Gastroesophageal sphincter (tissue), 4 donors: ENCODE measurements around the gene PTPN3. TPM values are rescaled to one million over a fixed set of nuclear protein-coding genes. Genes with fewer than 3 reads are reported as not detected.

Experiments
- ATAC-seq: fragments of 150-250 bp; one replicate; pipeline ENCODE4 v1.9.1; 2016; ENCODE audit warnings: mild to moderate bottlenecking, moderate library complexity
- H3K27ac ChIP-seq, 4 donors: fragments of 200-600 bp; sonication (generic) in 3 of 4; 1 replicate in 3 of 4; 2 replicates in 1 of 4; pipeline ENCODE4 v1.5.1; 2016 to 2019
- H3K27me3 ChIP-seq: fragments of 200-600 bp; sonication (generic); one replicate; pipeline ENCODE4 v1.5.1; 2019
- H3K36me3 ChIP-seq, 2 donors: fragments of 200-600 bp; sonication (generic); one replicate each; pipeline ENCODE4 v1.5.1; 2019; ENCODE audit warnings: control low read depth in 1 of 2
- H3K4me1 ChIP-seq, 3 donors: fragments of 200-600 bp; sonication (generic); 1 replicate in 2 of 3; 2 replicates in 1 of 3; pipeline ENCODE4 v1.5.1; 2016 to 2019; ENCODE audit warnings: control low read depth in 2 of 3
- H3K4me3 ChIP-seq, 2 donors: fragments of 200-600 bp; sonication (generic); one replicate each; pipeline ENCODE4 v1.5.1; 2019; ENCODE audit warnings: mild to moderate bottlenecking in 1 of 2, moderate library complexity in 1 of 2
- H3K9me3 ChIP-seq, 3 donors: fragments of 200-600 bp; sonication (generic); one replicate each; pipeline ENCODE4 v1.5.1; 2017 to 2019; ENCODE audit warnings: control low read depth in 2 of 3
- EP300 ChIP-seq: sonication (generic); formaldehyde crosslinking; IDR thresholded peaks from one replicate; pipeline ENCODE4 v1.6.1; 2017; ENCODE audit warnings: antibody characterized with exemption, mild to moderate bottlenecking
- POLR2A ChIP-seq, 2 donors: fragments of 450-650 bp; IDR thresholded peaks; one replicate each; pipeline ENCODE4 v1.6.1; 2017; ENCODE audit warnings: antibody characterized with exemption in 2 of 2, mild to moderate bottlenecking in 2 of 2, moderate library complexity in 1 of 2
- POLR2AphosphoS5 ChIP-seq: sonication (generic); formaldehyde crosslinking; IDR thresholded peaks from one replicate; pipeline ENCODE4 v1.6.1; 2017; ENCODE audit warnings: antibody characterized with exemption
- WGBS, 2 donors: methylation state at CpG; one replicate each; pipeline ENCODE4 v1.1.5; 2018; ENCODE audit warnings: low coverage in 1 of 2; 5-methylcytosine and 5-hydroxymethylcytosine counted together
- total RNA-seq, 4 donors: library from RNA; depleted of rRNA; stranded (reverse); fragments of >200 nt; gene quantifications; one replicate each; pipeline ENCODE4 v1.1.0, GENCODE V29; 2016
- TF ChIP-seq, protein P1 (sequence below), 4 experiments: fragments of 200-600 bp in 2 of 4; fragments of 450-650 bp in 2 of 4; sonication (generic) in 1 of 4; IDR thresholded peaks; one replicate each; pipeline ENCODE4 v1.5.1; 2017 to 2019; ENCODE audit warnings: antibody characterized with exemption in 4 of 4, mild to moderate bottlenecking in 2 of 4, moderate library complexity in 2 of 4

The PTPN3 gene
- total RNA-seq, 4 donors from 2014 or later = 1.2 to 3.4 (median 1.6) TPM

DNA sequence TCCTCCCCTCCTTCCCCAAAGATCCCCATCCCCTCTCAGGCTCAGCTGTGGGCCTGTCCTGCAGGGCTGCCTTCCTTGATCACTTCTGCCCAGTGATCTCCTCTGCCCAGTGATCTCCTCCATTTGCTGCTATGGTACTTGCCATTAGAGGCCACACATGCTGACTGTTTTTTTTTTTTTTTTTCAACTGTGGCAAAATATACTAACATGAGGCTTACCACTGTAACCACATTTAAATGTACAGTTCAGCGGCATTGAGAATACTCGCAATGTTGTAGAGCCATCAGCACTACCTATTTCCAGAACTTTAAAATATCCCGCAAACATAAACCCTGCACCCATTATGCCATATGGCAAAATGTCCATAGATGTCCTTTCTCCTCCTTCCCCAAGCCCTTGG, 115.5 kb downstream of the PTPN3 start:
- no peak overlapping the region for H3K27ac ChIP-seq
- TF ChIP-seq EP300 (no peak), POLR2AphosphoS5 (no peak), POLR2A (IDR thresholded peaks at IDR 0.05) (no peak)
- TF ChIP-seq, protein P1, sequence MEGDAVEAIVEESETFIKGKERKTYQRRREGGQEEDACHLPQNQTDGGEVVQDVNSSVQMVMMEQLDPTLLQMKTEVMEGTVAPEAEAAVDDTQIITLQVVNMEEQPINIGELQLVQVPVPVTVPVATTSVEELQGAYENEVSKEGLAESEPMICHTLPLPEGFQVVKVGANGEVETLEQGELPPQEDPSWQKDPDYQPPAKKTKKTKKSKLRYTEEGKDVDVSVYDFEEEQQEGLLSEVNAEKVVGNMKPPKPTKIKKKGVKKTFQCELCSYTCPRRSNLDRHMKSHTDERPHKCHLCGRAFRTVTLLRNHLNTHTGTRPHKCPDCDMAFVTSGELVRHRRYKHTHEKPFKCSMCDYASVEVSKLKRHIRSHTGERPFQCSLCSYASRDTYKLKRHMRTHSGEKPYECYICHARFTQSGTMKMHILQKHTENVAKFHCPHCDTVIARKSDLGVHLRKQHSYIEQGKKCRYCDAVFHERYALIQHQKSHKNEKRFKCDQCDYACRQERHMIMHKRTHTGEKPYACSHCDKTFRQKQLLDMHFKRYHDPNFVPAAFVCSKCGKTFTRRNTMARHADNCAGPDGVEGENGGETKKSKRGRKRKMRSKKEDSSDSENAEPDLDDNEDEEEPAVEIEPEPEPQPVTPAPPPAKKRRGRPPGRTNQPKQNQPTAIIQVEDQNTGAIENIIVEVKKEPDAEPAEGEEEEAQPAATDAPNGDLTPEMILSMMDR (IDR thresholded peaks at IDR 0.05) = no peak
- H3K9me3 ChIP-seq = no peaks in the 10 kb centered on the region
- peaks cover 0 to 51% of the 10 kb centered on the region in 2 donors for H3K36me3 ChIP-seq
- no peak overlapping the region for H3K4me3 ChIP-seq
- H3K4me1 ChIP-seq = no peaks in the 10 kb centered on the region
- H3K27me3 ChIP-seq = no peaks in the 10 kb centered on the region
- no peak for ATAC-seq
- 100% methylated on average over 3 of the region's 3 CpGs for WGBS, 2 donors

DNA sequence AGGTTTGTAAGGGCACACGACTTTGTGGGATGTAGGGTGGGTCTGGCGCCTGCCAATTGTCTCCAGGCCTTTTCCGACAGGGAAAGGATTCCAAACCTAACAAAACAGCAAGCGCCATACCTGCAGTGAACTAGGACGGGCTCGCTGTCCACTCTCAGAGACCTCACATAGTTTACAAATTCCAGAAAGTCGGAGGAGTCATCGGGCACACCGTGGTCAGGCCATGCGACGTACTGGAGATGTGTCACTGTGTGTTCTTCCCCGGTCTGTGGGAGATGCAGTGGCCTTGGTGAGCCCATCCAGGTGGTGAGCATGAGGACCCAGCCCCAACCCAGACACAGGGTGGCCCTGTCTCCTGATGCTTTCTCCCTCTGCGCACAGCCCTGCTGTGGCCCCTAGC, 115.9 kb downstream of the PTPN3 start:
- peaks cover 0 to 48% of the 10 kb centered on the region in 2 donors for H3K36me3 ChIP-seq
- peak; percentile 10 for ATAC-seq
- no peaks in the 10 kb centered on the region for H3K27me3 ChIP-seq
- 86 to 91% methylated on average over 6 to 12 of the region's 13 CpGs for WGBS, 2 donors
- H3K27ac ChIP-seq = no peak overlapping the region
- no peak overlapping the region for H3K4me3 ChIP-seq
- no peak for TF ChIP-seq POLR2A (IDR thresholded peaks at IDR 0.05)
- no peaks in the 10 kb centered on the region for H3K9me3 ChIP-seq
- H3K4me1 ChIP-seq = no peaks in the 10 kb centered on the region

DNA sequence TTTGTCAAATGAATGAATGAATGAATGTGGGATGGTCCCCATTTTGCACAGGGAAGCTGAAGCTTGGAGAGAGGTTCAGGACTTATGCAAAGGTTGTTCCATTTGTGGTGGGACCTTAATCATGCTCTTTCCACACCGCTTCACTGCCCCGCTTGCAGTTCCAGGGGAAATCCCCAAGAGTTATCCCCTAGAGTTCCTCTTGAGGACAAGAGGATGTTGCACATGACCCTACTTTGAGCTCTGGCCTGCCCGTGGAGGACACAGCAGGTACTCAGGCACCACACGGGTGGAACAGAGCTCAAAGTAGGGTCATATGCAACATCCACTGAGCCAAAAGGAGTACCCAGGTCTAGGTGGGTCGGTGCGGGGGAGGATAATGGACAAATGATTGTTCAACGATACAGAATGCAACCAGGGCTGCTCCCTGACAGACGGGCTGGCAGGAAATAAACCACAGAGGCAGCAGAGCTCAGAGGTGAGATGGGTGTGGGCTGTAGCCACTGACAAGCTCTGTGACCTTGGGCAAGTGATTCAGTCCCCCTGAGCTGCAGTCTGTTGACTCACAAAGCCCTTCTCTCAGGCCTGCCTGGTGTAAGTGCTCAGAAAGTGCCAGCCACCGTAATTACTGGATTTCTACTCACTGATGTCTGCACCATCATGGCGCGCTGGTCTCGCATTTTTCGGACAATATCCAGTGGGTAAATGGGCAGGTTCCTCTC, 116.9 kb downstream of the PTPN3 start:
- no peak for TF ChIP-seq POLR2AphosphoS5
- TF ChIP-seq, protein P1 (IDR thresholded peaks at IDR 0.05) = no peak
- TF ChIP-seq POLR2A (IDR thresholded peaks at IDR 0.05) = no peak
- no peak for TF ChIP-seq EP300
- ATAC-seq = no peak
- WGBS, 2 donors = 86% methylated on average over 9 of the region's 13 CpGs; no CpG with 5 or more reads in 1 of the 2 donors

DNA sequence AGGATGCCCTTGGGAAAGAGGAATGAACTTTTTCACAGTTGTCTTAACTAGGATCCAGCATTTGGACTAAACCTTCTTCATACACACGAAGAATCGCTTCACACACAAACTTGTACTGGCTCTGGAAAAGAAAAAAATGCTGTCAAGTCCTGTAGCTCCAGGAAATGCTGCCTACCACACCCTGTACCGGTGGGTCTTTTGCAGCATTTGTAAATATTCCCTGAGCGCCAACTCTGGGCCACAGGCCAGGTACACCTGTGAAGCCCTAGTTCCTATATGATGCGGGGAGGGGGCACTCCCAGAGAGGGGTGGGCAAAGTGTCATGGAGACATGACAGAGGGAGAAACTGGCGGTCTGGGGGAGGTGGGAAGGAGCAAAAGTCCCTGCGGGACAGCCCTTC, 118.6 kb downstream of the PTPN3 start:
- no peaks in the 10 kb centered on the region for H3K27me3 ChIP-seq
- H3K36me3 ChIP-seq = peaks cover 0 to 32% of the 10 kb centered on the region in 2 donors
- WGBS, 2 donors = 80% methylated on average over 1 to 3 of the region's 7 CpGs

More for the DNA sequence above, 116.9 kb downstream of the PTPN3 start:
- H3K4me3 ChIP-seq = no peak overlapping the region
- no peak overlapping the region for H3K27ac ChIP-seq
- no peaks in the 10 kb centered on the region for H3K4me1 ChIP-seq
- H3K36me3 ChIP-seq = peaks cover 0 to 40% of the 10 kb centered on the region in 2 donors
- H3K9me3 ChIP-seq = no peaks in the 10 kb centered on the region
- no peaks in the 10 kb centered on the region for H3K27me3 ChIP-seq

DNA sequence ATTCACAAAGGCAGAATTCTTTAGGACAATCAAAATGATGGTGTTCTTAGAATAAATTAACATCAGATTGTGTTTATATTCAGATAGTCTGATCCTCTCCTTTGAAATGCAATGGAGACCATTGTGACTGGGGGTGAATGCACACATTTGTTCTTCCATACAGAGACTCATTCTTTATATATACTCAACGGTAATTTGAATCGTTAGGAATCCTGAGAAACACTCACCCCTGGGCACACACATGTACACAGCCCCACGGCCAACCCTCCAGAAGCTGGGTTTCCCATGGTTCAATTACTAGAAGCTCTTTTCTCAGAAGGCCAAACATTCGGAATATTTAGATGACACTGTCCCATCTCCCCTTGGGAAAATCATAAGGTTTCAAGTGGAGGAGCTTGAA, 119.8 kb downstream of the PTPN3 start:
- Histone ChIP-seq H3K9me3 (peaks cover 0 to 4% (median 0%) of the 10 kb centered on the region in 3 donors), H3K4me3 (no peak overlapping the region), H3K36me3 (peaks cover 0 to 24% of the 10 kb centered on the region in 2 donors), H3K4me1 (no peaks in the 10 kb centered on the region), H3K27me3 (no peaks in the 10 kb centered on the region), H3K27ac (no peak overlapping the region)
- TF ChIP-seq POLR2AphosphoS5 (no peak), EP300 (no peak), POLR2A (IDR thresholded peaks at IDR 0.05) (no peak)
- TF ChIP-seq, protein P1 (IDR thresholded peaks at IDR 0.05) = no peak
- 86 to 88% methylated on average over 4 of the region's 4 CpGs for WGBS, 2 donors
- ATAC-seq = no peak

More for the DNA sequence above, 118.6 kb downstream of the PTPN3 start:
- no peak for ATAC-seq
- Histone ChIP-seq H3K4me1 (no peaks in the 10 kb centered on the region), H3K4me3 (no peak overlapping the region), H3K27ac (no peak overlapping the region), H3K9me3 (no peaks in the 10 kb centered on the region)
- no peak for TF ChIP-seq EP300
- TF ChIP-seq POLR2AphosphoS5 = no peak
- no peak for TF ChIP-seq POLR2A (IDR thresholded peaks at IDR 0.05)
- TF ChIP-seq, protein P1 (IDR thresholded peaks at IDR 0.05) = no peak
